Measurements from ENCODE around the gene PPIG.
"Not testable (repeated sequence)": the region's sequence is repeated elsewhere in the genome, so short reads cannot be mapped to it uniquely, and the experiment has no call there.

PPIG gene

GRCh38 chr2:169584005-169584877, at the start of gene PPIG:
Gene PPIG, plus strand, starts transcription at chr2:169584351. Its CDS starts 19,691 bp downstream, at chr2:169604042.
- in situ Hi-C loops (cut with MboI; ENCODE audit: low sequenced_read_pairs), result no loop called here

GRCh38 chr2:169539460-169539859, 44.7 kb upstream of the PPIG start:
- in situ Hi-C loops (cut with MboI; ENCODE audit: low sequenced_read_pairs), result not testable (repeated sequence)

GRCh38 chr2:169540146-169540545, 44.0 kb upstream of the PPIG start:
- in situ Hi-C loops (cut with MboI; ENCODE audit: low sequenced_read_pairs), result no loop called here

- in situ Hi-C loops (cut with MboI; ENCODE audit: low sequenced_read_pairs), result no loop called here
Measured at GRCh38 chr2:169542433-169542832, 41.7 kb upstream of the PPIG start.

GRCh38 chr2:169546756-169547155, 37.4 kb upstream of the PPIG start:
- in situ Hi-C loops (cut with MboI; ENCODE audit: low sequenced_read_pairs), result no loop called here

- in situ Hi-C loops (cut with MboI; ENCODE audit: low sequenced_read_pairs), result no loop called here
Measured at GRCh38 chr2:169561364-169561763, 22.8 kb upstream of the PPIG start.

GRCh38 chr2:169562084-169562483, 22.1 kb upstream of the PPIG start:
- in situ Hi-C loops (cut with MboI; ENCODE audit: low sequenced_read_pairs), result not testable (repeated sequence)

GRCh38 chr2:169562519-169562918, 21.6 kb upstream of the PPIG start:
- in situ Hi-C loops (cut with MboI; ENCODE audit: low sequenced_read_pairs), result no loop called here

GRCh38 chr2:169565686-169566085, 18.5 kb upstream of the PPIG start:
- in situ Hi-C loops (cut with MboI; ENCODE audit: low sequenced_read_pairs), result no loop called here

GRCh38 chr2:169569948-169570347, 14.2 kb upstream of the PPIG start:
- in situ Hi-C loops (cut with MboI; ENCODE audit: low sequenced_read_pairs), result no loop called here

GRCh38 chr2:169570752-169571151, 13.4 kb upstream of the PPIG start:
- in situ Hi-C loops (cut with MboI; ENCODE audit: low sequenced_read_pairs), result not testable (repeated sequence)

- in situ Hi-C loops (cut with MboI; ENCODE audit: low sequenced_read_pairs), result no loop called here
Measured at GRCh38 chr2:169571571-169571970, 12.6 kb upstream of the PPIG start.

GRCh38 chr2:169572189-169572588, 12.0 kb upstream of the PPIG start:
- in situ Hi-C loops (cut with MboI; ENCODE audit: low sequenced_read_pairs), result no loop called here

- in situ Hi-C loops (cut with MboI; ENCODE audit: low sequenced_read_pairs), result no loop called here
Measured at GRCh38 chr2:169572821-169573159, 11.4 kb upstream of the PPIG start.

GRCh38 chr2:169573160-169573973, 10.8 kb upstream of the PPIG start, which contains the start of gene FASTKD1:
Gene FASTKD1, minus strand, starts transcription at chr2:169573865. Its CDS starts 1,836 bp downstream, at chr2:169572029.
- in situ Hi-C loops (cut with MboI; ENCODE audit: low sequenced_read_pairs), result no loop called here

GRCh38 chr2:169573974-169574299, 10.2 kb upstream of the PPIG start:
- in situ Hi-C loops (cut with MboI; ENCODE audit: low sequenced_read_pairs), result no loop called here

GRCh38 chr2:169574539-169574938, 9.6 kb upstream of the PPIG start:
- in situ Hi-C loops (cut with MboI; ENCODE audit: low sequenced_read_pairs), result not testable (repeated sequence)

GRCh38 chr2:169575264-169575663, 8.9 kb upstream of the PPIG start:
- in situ Hi-C loops (cut with MboI; ENCODE audit: low sequenced_read_pairs), result not testable (repeated sequence)

- in situ Hi-C loops (cut with MboI; ENCODE audit: low sequenced_read_pairs), result no loop called here
Measured at GRCh38 chr2:169579044-169579443, 5.1 kb upstream of the PPIG start.

GRCh38 chr2:169582552-169583266, 1.4 kb upstream of the PPIG start:
- in situ Hi-C loops (cut with MboI; ENCODE audit: low sequenced_read_pairs), result not testable (repeated sequence)

- in situ Hi-C loops (cut with MboI; ENCODE audit: low sequenced_read_pairs), result no loop called here
Measured at GRCh38 chr2:169583518-169583917, 633 bp upstream of the PPIG start.

Measured in HL-60/S4 treated with phorbol 12-myristate 13-acetate at 8.2 ng/mL for 4 days and 3 days (cell line).